ENCODE measurements around the gene AP5B1.

- no peak for TF ChIP-seq CTCF (IDR thresholded peaks at IDR 0.05)
- TF ChIP-seq POLR2A (IDR thresholded peaks at IDR 0.05): peak in 1 of 4 donors; percentile 6
These were observed 11.7 kb upstream of the AP5B1 start for GRCh38 chr11:65792456-65792855.

Measured in esophagus squamous epithelium (tissue), 4 donors.